Skeletal muscle satellite cell (primary cell): ENCODE measurements around the gene NFKBIB.

Source experiments
- H3K27me3 ChIP-seq: 2 replicates; pipeline ENCODE4 v1.7.0; 2013; ENCODE audit warnings: low read length; ENCODE audit not compliant: control insufficient read depth, insufficient read depth
- H3K36me3 ChIP-seq: 2 replicates; pipeline ENCODE4 v1.7.0; 2013; ENCODE audit warnings: mild to moderate bottlenecking, control low read depth, low read length; ENCODE audit not compliant: insufficient read depth
- H3K4me1 ChIP-seq: 2 replicates; pipeline ENCODE4 v1.7.0; 2013; ENCODE audit warnings: low read length; ENCODE audit not compliant: control insufficient read depth, insufficient read depth
- H3K4me2 ChIP-seq: 2 replicates; pipeline ENCODE4 v1.7.0; 2013; ENCODE audit warnings: mild to moderate bottlenecking, low read length
- H3K4me3 ChIP-seq: 2 replicates; pipeline ENCODE4 v1.7.0; 2013; ENCODE audit warnings: low read length
- H3K9ac ChIP-seq: 2 replicates; pipeline ENCODE4 v1.7.0; 2013; ENCODE audit warnings: mild to moderate bottlenecking, low read depth, low read length, moderate library complexity
- H3K9me3 ChIP-seq: replicated peaks from 2 replicates; pipeline ENCODE4 v1.7.0; 2013; ENCODE audit warnings: mild to moderate bottlenecking, control low read depth, low read length

Gene NFKBIB

DNA sequence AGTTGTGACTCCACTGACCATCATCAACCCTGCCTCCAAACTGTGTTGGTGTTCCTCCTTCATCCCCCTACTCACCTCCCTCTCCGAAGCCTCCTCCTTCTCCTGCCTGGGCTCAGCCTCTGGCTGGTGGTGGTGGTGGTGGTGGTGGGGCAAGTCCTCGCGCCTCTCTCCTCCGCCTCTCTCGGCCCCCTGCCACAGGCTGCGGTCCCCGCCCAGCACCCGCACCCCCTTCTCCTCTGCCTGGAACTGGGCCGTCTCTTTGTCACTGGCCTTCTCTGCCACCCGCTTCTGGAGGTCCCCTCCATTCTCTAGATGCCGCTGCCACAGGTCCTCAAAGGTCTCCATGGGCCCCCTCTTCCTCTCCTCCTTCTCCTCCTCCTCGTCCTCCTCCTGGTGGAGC is 10.7 kb downstream of the NFKBIB start:
- Histone ChIP-seq H3K4me2 (no peak overlapping the region), H3K9me3 (no peaks in the 10 kb centered on the region), H3K4me3 (no peak overlapping the region), H3K36me3 (peaks cover 17% of the 10 kb centered on the region), H3K4me1 (peaks cover 4% of the 10 kb centered on the region), H3K9ac (no peak overlapping the region), H3K27me3 (no peaks in the 10 kb centered on the region)

GRCh38 chr19:38911388-38912001 is 11.7 kb downstream of the NFKBIB start:
- Histone ChIP-seq H3K4me2 (no peak overlapping the region), H3K36me3 (peaks cover 14% of the 10 kb centered on the region), H3K4me1 (peaks cover 4% of the 10 kb centered on the region), H3K9ac (no peak overlapping the region), H3K27me3 (no peaks in the 10 kb centered on the region), H3K4me3 (no peak overlapping the region), H3K9me3 (no peaks in the 10 kb centered on the region)

GRCh38 chr19:38912600-38913514 is 13.1 kb downstream of the NFKBIB start:
- H3K9me3 ChIP-seq, result no peaks in the 10 kb centered on the region
- H3K4me3 ChIP-seq, result no peak overlapping the region
- H3K4me1 ChIP-seq, result peaks cover 4% of the 10 kb centered on the region
- H3K4me2 ChIP-seq, result no peak overlapping the region
- H3K27me3 ChIP-seq, result no peaks in the 10 kb centered on the region
- no peak overlapping the region for H3K9ac ChIP-seq
- peaks cover 2% of the 10 kb centered on the region for H3K36me3 ChIP-seq

DNA sequence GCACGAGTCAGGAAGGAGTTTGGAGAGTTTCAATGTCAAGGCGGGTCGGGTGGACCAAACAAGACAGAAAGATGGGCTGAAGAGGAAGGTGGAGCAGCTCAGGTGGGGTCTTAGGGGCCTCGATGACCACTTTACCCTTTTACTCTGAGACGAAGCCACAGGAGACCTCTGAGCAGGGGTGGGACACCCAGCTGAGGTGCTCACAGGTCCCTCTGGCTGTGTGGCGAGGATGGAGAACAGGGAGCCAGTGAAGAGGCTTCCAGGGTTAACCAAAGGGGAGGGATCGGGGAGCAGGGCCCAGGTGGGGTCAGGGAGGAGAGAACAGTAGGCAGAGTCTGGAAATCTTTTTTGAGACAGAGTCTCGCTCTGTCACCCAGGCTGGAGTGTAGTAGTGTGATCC is 14.2 kb downstream of the NFKBIB start:
- H3K27me3 ChIP-seq, result no peaks in the 10 kb centered on the region
- no peak overlapping the region for H3K9ac ChIP-seq
- no peaks in the 10 kb centered on the region for H3K36me3 ChIP-seq
- H3K4me1 ChIP-seq, result peaks cover 4% of the 10 kb centered on the region
- H3K4me3 ChIP-seq, result no peak overlapping the region
- H3K4me2 ChIP-seq, result no peak overlapping the region
- no peaks in the 10 kb centered on the region for H3K9me3 ChIP-seq

GRCh38 chr19:38915329-38916321 is 15.9 kb downstream of the NFKBIB start:
- Histone ChIP-seq H3K4me3 (no peak overlapping the region), H3K4me2 (no peak overlapping the region), H3K27me3 (no peaks in the 10 kb centered on the region), H3K4me1 (peaks cover 4% of the 10 kb centered on the region), H3K9ac (no peak overlapping the region), H3K9me3 (no peaks in the 10 kb centered on the region), H3K36me3 (peaks cover 5% of the 10 kb centered on the region)

GRCh38 chr19:38917516-38917915 is 17.7 kb downstream of the NFKBIB start:
- Histone ChIP-seq H3K4me2 (no peak overlapping the region), H3K4me3 (no peak overlapping the region), H3K9me3 (no peaks in the 10 kb centered on the region), H3K36me3 (peaks cover 18% of the 10 kb centered on the region), H3K27me3 (no peaks in the 10 kb centered on the region), H3K4me1 (peaks cover 4% of the 10 kb centered on the region), H3K9ac (no peak overlapping the region)

GRCh38 chr19:38917921-38918491 is 18.2 kb downstream of the NFKBIB start:
- Histone ChIP-seq H3K4me1 (peaks cover 2% of the 10 kb centered on the region), H3K4me3 (no peak overlapping the region), H3K27me3 (no peaks in the 10 kb centered on the region), H3K4me2 (no peak overlapping the region), H3K36me3 (peaks cover 18% of the 10 kb centered on the region), H3K9ac (no peak overlapping the region), H3K9me3 (no peaks in the 10 kb centered on the region)

DNA sequence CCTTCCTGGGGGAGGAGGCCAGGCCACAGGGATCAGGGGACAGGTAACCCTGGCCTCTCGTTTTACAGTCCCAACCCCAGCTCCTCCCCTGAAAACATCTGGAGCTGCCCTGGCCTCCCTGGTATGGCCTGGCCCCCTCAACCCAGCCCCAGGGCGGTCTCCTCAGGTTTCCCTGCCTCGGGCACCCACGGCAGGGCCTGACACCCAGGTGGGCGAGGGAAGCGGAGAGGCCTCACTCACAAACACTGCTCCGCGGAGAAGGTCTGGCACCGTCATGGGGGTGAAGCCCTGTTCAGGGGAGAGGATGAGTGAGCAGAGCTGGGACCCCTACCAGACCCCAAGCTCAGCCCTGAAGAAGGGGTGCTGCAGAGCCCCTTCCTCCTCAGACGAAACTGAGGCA is 18.8 kb downstream of the NFKBIB start:
- Histone ChIP-seq H3K4me3 (no peak overlapping the region), H3K27me3 (no peaks in the 10 kb centered on the region), H3K36me3 (peaks cover 18% of the 10 kb centered on the region), H3K9ac (no peak overlapping the region), H3K4me1 (no peaks in the 10 kb centered on the region), H3K9me3 (no peaks in the 10 kb centered on the region), H3K4me2 (no peak overlapping the region)

DNA sequence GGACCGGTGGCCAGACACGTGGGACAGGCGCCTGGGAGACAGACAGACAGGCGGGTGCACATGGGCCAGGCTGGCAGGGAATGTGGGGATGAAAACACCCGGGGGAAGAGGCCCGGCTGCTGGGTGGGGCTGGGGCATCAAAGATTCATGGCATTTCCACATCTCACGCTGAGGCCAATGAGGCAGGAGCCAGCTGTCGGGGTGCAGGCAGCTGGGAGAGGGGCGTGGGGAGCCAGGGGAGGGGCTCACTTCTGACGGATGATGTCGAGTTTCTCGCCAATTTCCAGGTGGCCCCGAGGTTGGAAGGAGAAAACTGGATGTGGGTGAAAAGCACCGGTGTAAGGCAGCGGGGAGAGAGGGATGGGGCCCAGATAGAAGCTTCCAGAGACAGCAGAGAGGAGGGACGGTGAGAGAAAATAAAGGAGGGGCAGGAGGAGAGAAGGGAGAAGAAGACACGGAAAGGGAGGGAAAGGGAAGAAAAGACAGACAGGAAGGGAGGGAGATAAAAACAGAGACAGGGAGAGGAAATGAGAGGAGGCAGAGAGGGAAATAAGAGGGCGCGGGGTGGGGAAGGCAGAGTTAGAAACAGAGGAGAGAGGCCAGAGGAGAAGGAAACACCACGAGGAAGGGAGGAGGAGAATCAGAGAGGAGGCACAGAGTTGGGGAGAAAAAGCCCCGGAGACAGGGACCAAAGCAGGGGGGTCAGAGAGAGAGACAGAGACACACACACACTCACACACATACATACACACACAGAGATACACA is 20.2 kb downstream of the NFKBIB start:
- Histone ChIP-seq H3K4me3 (no peak overlapping the region), H3K4me1 (no peaks in the 10 kb centered on the region), H3K4me2 (no peak overlapping the region), H3K9me3 (no peaks in the 10 kb centered on the region), H3K27me3 (no peaks in the 10 kb centered on the region), H3K36me3 (peaks cover 26% of the 10 kb centered on the region), H3K9ac (no peak overlapping the region)

GRCh38 chr19:38920602-38921419 is 21.0 kb downstream of the NFKBIB start:
- Histone ChIP-seq H3K4me1 (no peaks in the 10 kb centered on the region), H3K36me3 (peaks cover 33% of the 10 kb centered on the region), H3K4me2 (no peak overlapping the region), H3K9ac (no peak overlapping the region), H3K9me3 (no peaks in the 10 kb centered on the region), H3K27me3 (no peaks in the 10 kb centered on the region), H3K4me3 (no peak overlapping the region)
